ENCODE data around the gene TMEM263.
"Not testable (repeated sequence)": the region's sequence is repeated elsewhere in the genome, so short reads cannot be mapped to it uniquely, and the experiment has no call there.

Gene TMEM263

GRCh38 chr12:106919910-106920544 is 35.7 kb upstream of the TMEM263 start:
- no CpG with 5 or more reads among the region's 4 CpGs for WGBS (ENCODE audit: insufficient coverage)
- ChIA-PET CTCF (interaction anchor here (0.7 to 4.2 kb wide), 16 partner anchors 9 to 571 kb away, joined by 3 to 32 read pairs (median 4); partner anchors contain the start of genes POLR3B and TMEM263), POLR2A (no interaction called here)
- peak; percentile 57 to 73 (median 61) for DNase-seq
- H3K4me1 ChIP-seq (ENCODE audit: control extremely low read depth in 1 of 4, control insufficient read depth in 4 of 4, insufficient read depth in 4 of 4, low read length in 3 of 4), result peaks cover 0 to under 1% (median under 1%) of the 10 kb centered on the region in 4 experiments
- peaks cover 0 to 15% (median 7%) of the 10 kb centered on the region in 5 experiments for H3K9me3 ChIP-seq (ENCODE audit: control extremely low read depth in 1 of 5, control insufficient read depth in 4 of 5, insufficient read depth in 2 of 5, low read depth in 1 of 5, low read length in 4 of 5)
- H3K4me3 ChIP-seq (ENCODE audit: control insufficient read depth in 1 of 7, extremely low read depth in 1 of 7, insufficient read depth in 4 of 7, low read depth in 2 of 7, low read length in 6 of 7), result no peak overlapping the region
- H3K27ac ChIP-seq (ENCODE audit: insufficient read depth in 1 of 2, low read depth in 1 of 2, low read length in 2 of 2, poor library complexity in 1 of 2, severe bottlenecking in 2 of 2), result no peak overlapping the region
- peaks cover 38 to 91% (median 48%) of the 10 kb centered on the region in 5 experiments for H3K27me3 ChIP-seq (replicated peaks in 2 of 5; ENCODE audit: control insufficient read depth in 4 of 5, insufficient read depth in 5 of 5, low read length in 4 of 5)
- H3K36me3 ChIP-seq (ENCODE audit: control insufficient read depth in 4 of 4, insufficient read depth in 4 of 4, low read length in 3 of 4), result no peaks in the 10 kb centered on the region

GRCh38 chr12:106921976-106922375 is 33.7 kb upstream of the TMEM263 start:
- H3K27ac ChIP-seq (ENCODE audit: insufficient read depth in 1 of 2, low read depth in 1 of 2, low read length in 2 of 2, poor library complexity in 1 of 2, severe bottlenecking in 2 of 2); H3K4me1 ChIP-seq (ENCODE audit: control extremely low read depth in 1 of 4, control insufficient read depth in 4 of 4, insufficient read depth in 4 of 4, low read length in 3 of 4); H3K36me3 ChIP-seq (ENCODE audit: control insufficient read depth in 4 of 4, insufficient read depth in 4 of 4, low read length in 3 of 4); H3K4me3 ChIP-seq (ENCODE audit: control insufficient read depth in 1 of 7, extremely low read depth in 1 of 7, insufficient read depth in 4 of 7, low read depth in 2 of 7, low read length in 6 of 7); DNase-seq: not testable (repeated sequence)
- Histone ChIP-seq H3K9me3 (ENCODE audit: control extremely low read depth in 1 of 5, control insufficient read depth in 4 of 5, insufficient read depth in 2 of 5, low read depth in 1 of 5, low read length in 4 of 5) (peaks cover 0 to 15% (median 7%) of the 10 kb centered on the region in 5 experiments), H3K27me3 (replicated peaks in 2 of 5; ENCODE audit: control insufficient read depth in 4 of 5, insufficient read depth in 5 of 5, low read length in 4 of 5) (peaks cover 30 to 91% (median 39%) of the 10 kb centered on the region in 5 experiments)
- ChIA-PET POLR2A (interaction anchor here (0.6 kb wide), 1 partner anchor 471 kb away, joined by 3 read pairs; no protein-coding TSS in a partner anchor), CTCF (interaction anchor here (0.8 to 1.2 kb wide), 4 partner anchors 31 to 564 kb away, joined by 3 to 4 read pairs (median 4); partner anchors contain the start of gene POLR3B)
- WGBS (ENCODE audit: insufficient coverage), result 100% methylated on average over 2 of the region's 2 CpGs

DNA sequence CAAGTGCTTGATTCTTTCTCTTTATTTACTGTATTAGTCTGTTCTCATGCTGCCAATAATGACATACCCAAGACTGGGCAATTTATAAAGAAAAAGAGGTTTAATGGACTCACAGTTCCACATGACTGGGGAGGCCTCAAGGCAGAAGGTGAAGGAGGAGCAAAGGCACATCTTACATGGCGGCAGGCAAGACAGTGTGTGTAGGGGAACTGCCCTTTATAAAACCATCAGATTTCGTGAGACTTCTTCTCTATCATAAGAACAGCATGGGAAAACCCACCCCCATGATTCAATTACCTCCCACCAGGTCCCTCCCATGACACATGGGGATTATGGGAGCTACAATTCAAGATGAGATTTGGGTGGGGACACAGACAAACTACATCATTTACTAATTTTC is 32.1 kb upstream of the TMEM263 start:
- POLR2A ChIA-PET; H3K4me1 ChIP-seq (ENCODE audit: control extremely low read depth in 1 of 4, control insufficient read depth in 4 of 4, insufficient read depth in 4 of 4, low read length in 3 of 4); DNase-seq; H3K27ac ChIP-seq (ENCODE audit: insufficient read depth in 1 of 2, low read depth in 1 of 2, low read length in 2 of 2, poor library complexity in 1 of 2, severe bottlenecking in 2 of 2); H3K4me3 ChIP-seq (ENCODE audit: control insufficient read depth in 1 of 7, extremely low read depth in 1 of 7, insufficient read depth in 4 of 7, low read depth in 2 of 7, low read length in 6 of 7); H3K36me3 ChIP-seq (ENCODE audit: control insufficient read depth in 4 of 4, insufficient read depth in 4 of 4, low read length in 3 of 4): not testable (repeated sequence)
- peaks cover 0 to 15% (median 7%) of the 10 kb centered on the region in 5 experiments for H3K9me3 ChIP-seq (ENCODE audit: control extremely low read depth in 1 of 5, control insufficient read depth in 4 of 5, insufficient read depth in 2 of 5, low read depth in 1 of 5, low read length in 4 of 5)
- WGBS (ENCODE audit: insufficient coverage), result no CpG with 5 or more reads among the region's 2 CpGs
- peaks cover 31 to 91% (median 41%) of the 10 kb centered on the region in 5 experiments for H3K27me3 ChIP-seq (replicated peaks in 2 of 5; ENCODE audit: control insufficient read depth in 4 of 5, insufficient read depth in 5 of 5, low read length in 4 of 5)
- CTCF ChIA-PET, result interaction anchor here (0.6 kb wide), 1 partner anchor 539 kb away, joined by 3 read pairs; no protein-coding TSS in a partner anchor

GRCh38 chr12:106924268-106924861 is 31.3 kb upstream of the TMEM263 start:
- 56% methylated on average over 2 of the region's 3 CpGs for WGBS (ENCODE audit: insufficient coverage)
- no peak for DNase-seq

DNA sequence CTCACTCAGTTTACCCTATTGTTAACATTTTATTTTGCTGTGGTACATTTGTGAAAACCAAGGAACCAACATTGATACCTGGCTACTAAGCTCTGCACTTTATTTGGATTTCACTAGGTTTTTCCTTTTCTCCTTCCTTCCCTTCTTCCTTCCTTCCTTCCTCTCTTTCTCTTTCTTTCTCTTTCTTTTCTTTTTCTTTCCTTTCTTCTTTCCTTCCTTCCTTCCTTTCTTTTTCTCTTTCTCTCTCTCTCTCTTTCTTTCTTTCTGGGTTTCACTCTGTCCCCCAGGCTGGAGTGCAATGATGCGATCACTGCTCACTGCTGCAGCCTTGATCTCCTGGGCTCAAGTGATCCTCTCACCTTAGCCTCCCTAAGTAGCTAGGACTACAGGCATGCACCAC is 29.1 kb upstream of the TMEM263 start:
- Histone ChIP-seq H3K4me3 (ENCODE audit: control insufficient read depth in 1 of 7, extremely low read depth in 1 of 7, insufficient read depth in 4 of 7, low read depth in 2 of 7, low read length in 6 of 7) (no peak overlapping the region), H3K36me3 (ENCODE audit: control insufficient read depth in 4 of 4, insufficient read depth in 4 of 4, low read length in 3 of 4) (no peaks in the 10 kb centered on the region), H3K27ac (ENCODE audit: insufficient read depth in 1 of 2, low read depth in 1 of 2, low read length in 2 of 2, poor library complexity in 1 of 2, severe bottlenecking in 2 of 2) (no peak overlapping the region), H3K4me1 (ENCODE audit: control extremely low read depth in 1 of 4, control insufficient read depth in 4 of 4, insufficient read depth in 4 of 4, low read length in 3 of 4) (no peaks in the 10 kb centered on the region), H3K27me3 (replicated peaks in 2 of 5; ENCODE audit: control insufficient read depth in 4 of 5, insufficient read depth in 5 of 5, low read length in 4 of 5) (peaks cover 26 to 91% (median 44%) of the 10 kb centered on the region in 5 experiments), H3K9me3 (ENCODE audit: control extremely low read depth in 1 of 5, control insufficient read depth in 4 of 5, insufficient read depth in 2 of 5, low read depth in 1 of 5, low read length in 4 of 5) (peaks cover 2 to 15% (median 9%) of the 10 kb centered on the region in 5 experiments)
- 100% methylated on average over 1 of the region's 1 CpG for WGBS (ENCODE audit: insufficient coverage)
- no peak for DNase-seq
- CTCF ChIA-PET, result no interaction called here
- POLR2A ChIA-PET, result no interaction called here

More at GRCh38 chr12:106924268-106924861, 31.3 kb upstream of the TMEM263 start:
- Histone ChIP-seq H3K4me1 (ENCODE audit: control extremely low read depth in 1 of 4, control insufficient read depth in 4 of 4, insufficient read depth in 4 of 4, low read length in 3 of 4) (no peaks in the 10 kb centered on the region), H3K27me3 (replicated peaks in 2 of 5; ENCODE audit: control insufficient read depth in 4 of 5, insufficient read depth in 5 of 5, low read length in 4 of 5) (peaks cover 30 to 89% (median 44%) of the 10 kb centered on the region in 5 experiments), H3K9me3 (ENCODE audit: control extremely low read depth in 1 of 5, control insufficient read depth in 4 of 5, insufficient read depth in 2 of 5, low read depth in 1 of 5, low read length in 4 of 5) (peaks cover 0 to 15% (median 7%) of the 10 kb centered on the region in 5 experiments), H3K4me3 (ENCODE audit: control insufficient read depth in 1 of 7, extremely low read depth in 1 of 7, insufficient read depth in 4 of 7, low read depth in 2 of 7, low read length in 6 of 7) (no peak overlapping the region), H3K27ac (ENCODE audit: insufficient read depth in 1 of 2, low read depth in 1 of 2, low read length in 2 of 2, poor library complexity in 1 of 2, severe bottlenecking in 2 of 2) (no peak overlapping the region), H3K36me3 (ENCODE audit: control insufficient read depth in 4 of 4, insufficient read depth in 4 of 4, low read length in 3 of 4) (no peaks in the 10 kb centered on the region)
- CTCF ChIA-PET, result interaction anchor here (0.6 kb wide), 1 partner anchor 539 kb away, joined by 3 read pairs; no protein-coding TSS in a partner anchor
- POLR2A ChIA-PET, result no interaction called here

GRCh38 chr12:106934277-106934676 is 21.4 kb upstream of the TMEM263 start:
- Histone ChIP-seq H3K4me3 (ENCODE audit: control insufficient read depth in 1 of 7, extremely low read depth in 1 of 7, insufficient read depth in 4 of 7, low read depth in 2 of 7, low read length in 6 of 7) (no peak overlapping the region), H3K4me1 (ENCODE audit: control extremely low read depth in 1 of 4, control insufficient read depth in 4 of 4, insufficient read depth in 4 of 4, low read length in 3 of 4) (no peaks in the 10 kb centered on the region), H3K27ac (ENCODE audit: insufficient read depth in 1 of 2, low read depth in 1 of 2, low read length in 2 of 2, poor library complexity in 1 of 2, severe bottlenecking in 2 of 2) (no peak overlapping the region), H3K36me3 (ENCODE audit: control insufficient read depth in 4 of 4, insufficient read depth in 4 of 4, low read length in 3 of 4) (no peaks in the 10 kb centered on the region), H3K9me3 (ENCODE audit: control extremely low read depth in 1 of 5, control insufficient read depth in 4 of 5, insufficient read depth in 2 of 5, low read depth in 1 of 5, low read length in 4 of 5) (peaks cover 0 to 18% (median 2%) of the 10 kb centered on the region in 5 experiments), H3K27me3 (replicated peaks in 2 of 5; ENCODE audit: control insufficient read depth in 4 of 5, insufficient read depth in 5 of 5, low read length in 4 of 5) (peaks cover 5 to 70% (median 22%) of the 10 kb centered on the region in 5 experiments)
- CTCF ChIA-PET, result no interaction called here
- 100% methylated on average over 2 of the region's 3 CpGs for WGBS (ENCODE audit: insufficient coverage)
- no peak for DNase-seq
- POLR2A ChIA-PET, result no interaction called here
